GM23338 (cell line): ENCODE data around the gene CRBN.

Source experiments
- CREB1 ChIP-seq: fragments of 250-450 bp; sonication (Bioruptor Pico); IDR thresholded peaks from 2 replicates; pipeline ENCODE4 v1.5.0; 2020; ENCODE audit warnings: low read depth, mild to moderate bottlenecking, moderate library complexity
- EZH2 ChIP-seq: fragments of 200-600 bp; sonication (generic); IDR thresholded peaks from one replicate; pipeline ENCODE4 v1.8.0; 2017; ENCODE audit warnings: antibody characterized with exemption, mild to moderate bottlenecking, low read depth; ENCODE audit not compliant: unreplicated experiment
- EZH2phosphoT487 ChIP-seq: fragments of 200-600 bp; sonication (generic); IDR thresholded peaks from one replicate; pipeline ENCODE4 v1.8.1; 2018; ENCODE audit warnings: antibody characterized with exemption; ENCODE audit not compliant: unreplicated experiment
- JUNB ChIP-seq: IDR thresholded peaks from one replicate; pipeline ENCODE4 v1.6.1; 2016; ENCODE audit warnings: antibody characterized with exemption; ENCODE audit not compliant: unreplicated experiment
- POLR2AphosphoS5 ChIP-seq: IDR thresholded peaks from 2 replicates; pipeline ENCODE4 v1.6.1; 2016; ENCODE audit warnings: antibody characterized with exemption, low read depth
- STAT1 ChIP-seq: IDR thresholded peaks from one replicate; pipeline ENCODE4 v1.6.1; 2016; ENCODE audit warnings: antibody characterized with exemption; ENCODE audit not compliant: unreplicated experiment
- TF ChIP-seq, protein P1 (sequence below), 2 experiments: fragments of 200-600 bp in 1 of 2; sonication (generic) in 1 of 2; conservative IDR thresholded peaks; 2 replicates each; pipeline versions ENCODE4 v1.5.1 to v1.6.1; 2016 to 2017; ENCODE audit warnings: antibody characterized with exemption in 2 of 2, low read depth in 2 of 2, mild to moderate bottlenecking in 2 of 2, moderate library complexity in 1 of 2
- TF ChIP-seq, protein P2 (sequence below): IDR thresholded peaks from 2 replicates; pipeline ENCODE4 v1.6.1; 2016; ENCODE audit warnings: antibody characterized with exemption
- TF ChIP-seq, protein P3 (sequence below): IDR thresholded peaks from one replicate; pipeline ENCODE4 v1.6.1; 2018; ENCODE audit warnings: antibody characterized with exemption; ENCODE audit not compliant: unreplicated experiment

DNA sequence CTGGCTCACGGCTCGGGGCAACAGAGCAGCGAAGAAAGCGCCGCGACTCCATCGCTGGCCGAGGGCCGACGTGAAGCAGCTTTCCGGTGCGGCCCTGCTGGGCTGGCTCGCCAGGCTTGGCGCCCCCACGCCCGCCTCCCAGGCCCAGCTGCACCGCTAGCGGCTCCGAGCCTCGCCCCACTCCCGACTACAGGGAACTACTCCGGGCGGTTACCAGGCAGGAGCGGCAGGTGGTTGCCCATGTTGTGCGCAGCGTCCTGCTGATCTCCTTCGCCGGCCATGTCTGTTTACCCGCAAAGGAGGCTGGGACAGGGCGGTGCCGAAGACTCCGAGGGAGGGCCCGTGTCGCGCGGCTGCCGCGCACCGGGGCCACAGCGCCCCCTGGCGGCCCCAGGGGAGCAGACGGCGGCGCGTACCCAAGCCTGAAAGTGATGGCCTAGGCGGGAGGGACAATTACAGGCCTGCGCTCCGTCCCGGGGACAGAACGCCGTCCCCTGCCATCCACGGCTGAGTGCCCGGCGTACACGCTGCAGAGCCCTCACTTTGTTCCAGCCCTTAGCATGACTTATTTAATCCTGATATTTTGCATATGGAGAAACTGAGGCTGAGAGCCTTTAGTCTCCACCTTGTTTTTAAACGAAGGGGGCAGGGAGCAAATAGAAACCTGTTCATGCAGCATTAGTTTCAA, at the start of gene CRBN:
- TF ChIP-seq, protein P1, sequence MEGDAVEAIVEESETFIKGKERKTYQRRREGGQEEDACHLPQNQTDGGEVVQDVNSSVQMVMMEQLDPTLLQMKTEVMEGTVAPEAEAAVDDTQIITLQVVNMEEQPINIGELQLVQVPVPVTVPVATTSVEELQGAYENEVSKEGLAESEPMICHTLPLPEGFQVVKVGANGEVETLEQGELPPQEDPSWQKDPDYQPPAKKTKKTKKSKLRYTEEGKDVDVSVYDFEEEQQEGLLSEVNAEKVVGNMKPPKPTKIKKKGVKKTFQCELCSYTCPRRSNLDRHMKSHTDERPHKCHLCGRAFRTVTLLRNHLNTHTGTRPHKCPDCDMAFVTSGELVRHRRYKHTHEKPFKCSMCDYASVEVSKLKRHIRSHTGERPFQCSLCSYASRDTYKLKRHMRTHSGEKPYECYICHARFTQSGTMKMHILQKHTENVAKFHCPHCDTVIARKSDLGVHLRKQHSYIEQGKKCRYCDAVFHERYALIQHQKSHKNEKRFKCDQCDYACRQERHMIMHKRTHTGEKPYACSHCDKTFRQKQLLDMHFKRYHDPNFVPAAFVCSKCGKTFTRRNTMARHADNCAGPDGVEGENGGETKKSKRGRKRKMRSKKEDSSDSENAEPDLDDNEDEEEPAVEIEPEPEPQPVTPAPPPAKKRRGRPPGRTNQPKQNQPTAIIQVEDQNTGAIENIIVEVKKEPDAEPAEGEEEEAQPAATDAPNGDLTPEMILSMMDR (conservative IDR thresholded peaks at IDR 0.05; ENCODE audit: low read depth in 2 of 2): peak; percentile 89 to 94
- TF ChIP-seq EZH2 (no peak), EZH2phosphoT487 (no peak), POLR2AphosphoS5 (peak; percentile 88), JUNB (no peak), STAT1 (no peak), CREB1 (CRISPR knock-in tag) (peak; percentile 49)
- TF ChIP-seq, protein P2, sequence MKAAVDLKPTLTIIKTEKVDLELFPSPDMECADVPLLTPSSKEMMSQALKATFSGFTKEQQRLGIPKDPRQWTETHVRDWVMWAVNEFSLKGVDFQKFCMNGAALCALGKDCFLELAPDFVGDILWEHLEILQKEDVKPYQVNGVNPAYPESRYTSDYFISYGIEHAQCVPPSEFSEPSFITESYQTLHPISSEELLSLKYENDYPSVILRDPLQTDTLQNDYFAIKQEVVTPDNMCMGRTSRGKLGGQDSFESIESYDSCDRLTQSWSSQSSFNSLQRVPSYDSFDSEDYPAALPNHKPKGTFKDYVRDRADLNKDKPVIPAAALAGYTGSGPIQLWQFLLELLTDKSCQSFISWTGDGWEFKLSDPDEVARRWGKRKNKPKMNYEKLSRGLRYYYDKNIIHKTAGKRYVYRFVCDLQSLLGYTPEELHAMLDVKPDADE: peak; percentile 75
- TF ChIP-seq, protein P3, sequence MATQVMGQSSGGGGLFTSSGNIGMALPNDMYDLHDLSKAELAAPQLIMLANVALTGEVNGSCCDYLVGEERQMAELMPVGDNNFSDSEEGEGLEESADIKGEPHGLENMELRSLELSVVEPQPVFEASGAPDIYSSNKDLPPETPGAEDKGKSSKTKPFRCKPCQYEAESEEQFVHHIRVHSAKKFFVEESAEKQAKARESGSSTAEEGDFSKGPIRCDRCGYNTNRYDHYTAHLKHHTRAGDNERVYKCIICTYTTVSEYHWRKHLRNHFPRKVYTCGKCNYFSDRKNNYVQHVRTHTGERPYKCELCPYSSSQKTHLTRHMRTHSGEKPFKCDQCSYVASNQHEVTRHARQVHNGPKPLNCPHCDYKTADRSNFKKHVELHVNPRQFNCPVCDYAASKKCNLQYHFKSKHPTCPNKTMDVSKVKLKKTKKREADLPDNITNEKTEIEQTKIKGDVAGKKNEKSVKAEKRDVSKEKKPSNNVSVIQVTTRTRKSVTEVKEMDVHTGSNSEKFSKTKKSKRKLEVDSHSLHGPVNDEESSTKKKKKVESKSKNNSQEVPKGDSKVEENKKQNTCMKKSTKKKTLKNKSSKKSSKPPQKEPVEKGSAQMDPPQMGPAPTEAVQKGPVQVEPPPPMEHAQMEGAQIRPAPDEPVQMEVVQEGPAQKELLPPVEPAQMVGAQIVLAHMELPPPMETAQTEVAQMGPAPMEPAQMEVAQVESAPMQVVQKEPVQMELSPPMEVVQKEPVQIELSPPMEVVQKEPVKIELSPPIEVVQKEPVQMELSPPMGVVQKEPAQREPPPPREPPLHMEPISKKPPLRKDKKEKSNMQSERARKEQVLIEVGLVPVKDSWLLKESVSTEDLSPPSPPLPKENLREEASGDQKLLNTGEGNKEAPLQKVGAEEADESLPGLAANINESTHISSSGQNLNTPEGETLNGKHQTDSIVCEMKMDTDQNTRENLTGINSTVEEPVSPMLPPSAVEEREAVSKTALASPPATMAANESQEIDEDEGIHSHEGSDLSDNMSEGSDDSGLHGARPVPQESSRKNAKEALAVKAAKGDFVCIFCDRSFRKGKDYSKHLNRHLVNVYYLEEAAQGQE: no peak
